Vagina (tissue), 2 donors: Measurements from ENCODE around the gene LRRC7.

Source experiments
- POLR2A ChIP-seq, 2 donors: fragments of 450-650 bp; IDR thresholded peaks; one replicate each; pipeline ENCODE4 v1.6.1; 2017; ENCODE audit warnings: antibody characterized with exemption in 2 of 2, mild to moderate bottlenecking in 2 of 2, moderate library complexity in 2 of 2
- POLR2AphosphoS5 ChIP-seq, 2 donors: sonication (generic); formaldehyde crosslinking; IDR thresholded peaks; one replicate each; pipeline ENCODE4 v1.9.0; 2017; ENCODE audit warnings: antibody characterized with exemption in 2 of 2, mild to moderate bottlenecking in 2 of 2, low read depth in 1 of 2; ENCODE audit not compliant: insufficient read depth in 1 of 2
- TF ChIP-seq, protein P1 (sequence below), 3 experiments: fragments of 450-650 bp in 2 of 3; fragments of 200-600 bp in 1 of 3; sonication (generic) in 1 of 3; IDR thresholded peaks; one replicate each; pipeline ENCODE4 v1.5.1; 2017 to 2019; ENCODE audit warnings: antibody characterized with exemption in 3 of 3, mild to moderate bottlenecking in 2 of 3, moderate library complexity in 2 of 3

DNA sequence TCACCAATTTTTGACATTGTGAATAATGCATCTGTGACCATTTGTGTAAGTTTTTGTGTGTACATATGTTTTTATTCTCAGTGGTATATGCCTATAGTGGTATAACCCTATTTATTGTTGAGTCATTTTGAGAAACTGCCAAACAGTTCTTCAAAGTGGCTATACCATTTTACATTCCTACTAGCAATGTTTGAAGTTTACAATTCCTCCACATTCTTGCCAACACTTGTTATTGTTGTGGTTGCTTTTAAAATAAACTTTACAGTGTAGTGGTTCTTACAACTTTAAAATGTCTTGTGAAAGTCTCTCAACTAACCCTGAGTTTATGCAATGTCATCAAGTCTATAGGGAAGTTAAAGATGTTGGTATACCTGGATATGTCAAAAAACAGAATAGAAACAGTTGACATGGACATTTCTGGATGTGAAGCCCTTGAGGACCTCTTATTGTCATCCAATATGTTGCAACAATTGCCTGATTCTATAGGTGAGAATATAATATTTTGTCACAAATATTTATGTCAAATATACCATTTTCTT is 418.2 kb downstream of the LRRC7 start:
- TF ChIP-seq, protein P1, sequence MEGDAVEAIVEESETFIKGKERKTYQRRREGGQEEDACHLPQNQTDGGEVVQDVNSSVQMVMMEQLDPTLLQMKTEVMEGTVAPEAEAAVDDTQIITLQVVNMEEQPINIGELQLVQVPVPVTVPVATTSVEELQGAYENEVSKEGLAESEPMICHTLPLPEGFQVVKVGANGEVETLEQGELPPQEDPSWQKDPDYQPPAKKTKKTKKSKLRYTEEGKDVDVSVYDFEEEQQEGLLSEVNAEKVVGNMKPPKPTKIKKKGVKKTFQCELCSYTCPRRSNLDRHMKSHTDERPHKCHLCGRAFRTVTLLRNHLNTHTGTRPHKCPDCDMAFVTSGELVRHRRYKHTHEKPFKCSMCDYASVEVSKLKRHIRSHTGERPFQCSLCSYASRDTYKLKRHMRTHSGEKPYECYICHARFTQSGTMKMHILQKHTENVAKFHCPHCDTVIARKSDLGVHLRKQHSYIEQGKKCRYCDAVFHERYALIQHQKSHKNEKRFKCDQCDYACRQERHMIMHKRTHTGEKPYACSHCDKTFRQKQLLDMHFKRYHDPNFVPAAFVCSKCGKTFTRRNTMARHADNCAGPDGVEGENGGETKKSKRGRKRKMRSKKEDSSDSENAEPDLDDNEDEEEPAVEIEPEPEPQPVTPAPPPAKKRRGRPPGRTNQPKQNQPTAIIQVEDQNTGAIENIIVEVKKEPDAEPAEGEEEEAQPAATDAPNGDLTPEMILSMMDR (IDR thresholded peaks at IDR 0.05) = no peak
- TF ChIP-seq POLR2A (IDR thresholded peaks at IDR 0.05) (no peak), POLR2AphosphoS5 (IDR thresholded peaks at IDR 0.05; ENCODE audit: insufficient read depth in 1 of 2, low read depth in 1 of 2) (no peak)
